Sigmoid colon (tissue), 4 donors: ENCODE measurements around the gene PLCH2.

ENCODE experiments used
- POLR2A ChIP-seq, 2 donors: fragments of 450-650 bp; IDR thresholded peaks; one replicate each; pipeline ENCODE4 v1.6.1; 2016; ENCODE audit warnings: antibody characterized with exemption in 2 of 2, mild to moderate bottlenecking in 2 of 2, moderate library complexity in 2 of 2
- POLR2AphosphoS5 ChIP-seq, 4 donors: sonication (generic); formaldehyde crosslinking; IDR thresholded peaks; one replicate each; pipeline ENCODE4 v1.6.1; 2017; ENCODE audit warnings: antibody characterized with exemption in 4 of 4
- TF ChIP-seq, protein P1 (sequence below), 4 experiments: fragments of 450-650 bp in 3 of 4; fragments of 200-600 bp in 1 of 4; IDR thresholded peaks; one replicate each; pipeline ENCODE4 v1.5.1; 2016 to 2019; ENCODE audit warnings: antibody characterized with exemption in 4 of 4, mild to moderate bottlenecking in 3 of 4, moderate library complexity in 2 of 4

DNA sequence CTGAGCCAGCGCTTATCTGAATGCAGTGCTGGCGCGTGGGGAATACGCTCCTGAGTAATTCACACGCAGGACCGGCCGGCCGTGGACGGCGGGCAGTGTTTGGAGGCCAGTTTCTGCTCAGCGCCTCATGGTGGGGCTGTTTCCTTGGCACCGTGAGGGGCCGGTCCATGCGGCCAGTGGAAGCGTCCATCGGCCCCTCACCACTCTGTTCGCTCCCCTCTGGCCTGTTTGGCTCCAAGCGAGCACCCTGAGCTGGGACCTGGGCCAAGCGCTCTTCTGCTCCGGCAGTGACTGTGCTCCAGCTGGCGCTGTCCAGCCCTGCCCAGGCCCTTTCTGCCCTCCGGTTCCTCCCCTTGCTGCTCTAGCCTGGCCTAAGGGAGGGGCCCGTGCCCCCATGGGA lies 16.3 kb upstream of the PLCH2 start:
- TF ChIP-seq, protein P1, sequence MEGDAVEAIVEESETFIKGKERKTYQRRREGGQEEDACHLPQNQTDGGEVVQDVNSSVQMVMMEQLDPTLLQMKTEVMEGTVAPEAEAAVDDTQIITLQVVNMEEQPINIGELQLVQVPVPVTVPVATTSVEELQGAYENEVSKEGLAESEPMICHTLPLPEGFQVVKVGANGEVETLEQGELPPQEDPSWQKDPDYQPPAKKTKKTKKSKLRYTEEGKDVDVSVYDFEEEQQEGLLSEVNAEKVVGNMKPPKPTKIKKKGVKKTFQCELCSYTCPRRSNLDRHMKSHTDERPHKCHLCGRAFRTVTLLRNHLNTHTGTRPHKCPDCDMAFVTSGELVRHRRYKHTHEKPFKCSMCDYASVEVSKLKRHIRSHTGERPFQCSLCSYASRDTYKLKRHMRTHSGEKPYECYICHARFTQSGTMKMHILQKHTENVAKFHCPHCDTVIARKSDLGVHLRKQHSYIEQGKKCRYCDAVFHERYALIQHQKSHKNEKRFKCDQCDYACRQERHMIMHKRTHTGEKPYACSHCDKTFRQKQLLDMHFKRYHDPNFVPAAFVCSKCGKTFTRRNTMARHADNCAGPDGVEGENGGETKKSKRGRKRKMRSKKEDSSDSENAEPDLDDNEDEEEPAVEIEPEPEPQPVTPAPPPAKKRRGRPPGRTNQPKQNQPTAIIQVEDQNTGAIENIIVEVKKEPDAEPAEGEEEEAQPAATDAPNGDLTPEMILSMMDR (IDR thresholded peaks at IDR 0.05): no peak
- no peak for TF ChIP-seq POLR2AphosphoS5 (IDR thresholded peaks at IDR 0.05)
- TF ChIP-seq POLR2A (IDR thresholded peaks at IDR 0.05): no peak
